Aorta (tissue), 5 donors: ENCODE results near the gene ALDH1L1. TPM values are rescaled to one million over a fixed set of nuclear protein-coding genes. Genes with fewer than 3 reads are reported as not detected.

Source experiments
- ATAC-seq: fragments of 200-7000 bp; cut with Tn5 transposase; one replicate; pipeline ENCODE4 v1.9.1; 2022; ENCODE audit warnings: moderate library complexity; ENCODE audit not compliant: low FRiP score
- DNase-seq, 2 donors: peaks; one replicate each; pipeline ENCODE4 v3.0.0-alpha.2; 2020
- H3K27ac ChIP-seq, 2 donors: one replicate each; pipeline ENCODE4 v1.5.1; 2013; ENCODE audit warnings: low read length in 2 of 2, mild to moderate bottlenecking in 2 of 2, moderate library complexity in 2 of 2, control low read depth in 1 of 2, inconsistent platforms in 1 of 2, low read depth in 1 of 2
- H3K27me3 ChIP-seq, 2 donors: one replicate each; pipeline ENCODE4 v1.6.1; 2013; ENCODE audit warnings: control low read depth in 1 of 2, low read length in 1 of 2, mild to moderate bottlenecking in 1 of 2, moderate library complexity in 1 of 2; ENCODE audit not compliant: insufficient read depth in 2 of 2, control insufficient read depth in 1 of 2
- H3K36me3 ChIP-seq, 2 donors: one replicate each; pipeline ENCODE4 v1.6.1; 2013; ENCODE audit warnings: control low read depth in 1 of 2, low read length in 1 of 2, mild to moderate bottlenecking in 1 of 2; ENCODE audit not compliant: insufficient read depth in 2 of 2, control insufficient read depth in 1 of 2
- H3K4me1 ChIP-seq, 2 donors: one replicate each; pipeline ENCODE4 v1.6.1; 2013; ENCODE audit warnings: low read length in 2 of 2, control low read depth in 1 of 2, mild to moderate bottlenecking in 1 of 2, moderate library complexity in 1 of 2; ENCODE audit not compliant: insufficient read depth in 2 of 2, control insufficient read depth in 1 of 2
- H3K4me3 ChIP-seq, 2 donors: one replicate each; pipeline ENCODE4 v1.5.1; 2013; ENCODE audit warnings: low read length in 2 of 2, control low read depth in 1 of 2, mild to moderate bottlenecking in 1 of 2
- H3K9me3 ChIP-seq: one replicate; pipeline ENCODE4 v1.6.1; 2013; ENCODE audit warnings: mild to moderate bottlenecking, low read length; ENCODE audit not compliant: control insufficient read depth
- WGBS, 2 donors: extraction: QIAGEN DNeasy Blood & Tissue Kit; methylation state at CpG; one replicate each; pipeline ENCODE4 v1.1.7; 2013; 5-methylcytosine and 5-hydroxymethylcytosine counted together
- intact Hi-C, 2 donors: fragments of 100-400 bp; cut with DNase I; formaldehyde crosslinking; loops; one replicate each; pipeline versions ENCODE4 v1.14.2 to v1.15.0; 2022
- polyA plus RNA-seq, 2 donors: library from polyadenylated mRNA; stranded (reverse); fragments of 200-250 nt; gene quantifications; one replicate each; pipeline ENCODE4 v1.2.3, GENCODE V29; 2013
- total RNA-seq, 2 donors: library from RNA; stranded (reverse); fragmentation: NEBNext Ultra II Directional; extraction: Animal tissue kit (Norgen Biotek cat#: 25700); gene quantifications; one replicate each; pipeline ENCODE4 v1.2.1, GENCODE V29; 2021
- donor health status: healthy with polysubstance abuse.
- donor health status: Bipolar disorder and iron deficiency.
- donor health status: DM: no; HTN: no; CAD: no.
- donor health status: DM: no; HTN: no; CAD: no.
- donor health status: DM: yes; HTN: yes; CAD: no.

ALDH1L1 gene
- total and polyA plus RNA-seq, 4 donors = 10.9 to 91.2 (median 22.8) TPM

DNA sequence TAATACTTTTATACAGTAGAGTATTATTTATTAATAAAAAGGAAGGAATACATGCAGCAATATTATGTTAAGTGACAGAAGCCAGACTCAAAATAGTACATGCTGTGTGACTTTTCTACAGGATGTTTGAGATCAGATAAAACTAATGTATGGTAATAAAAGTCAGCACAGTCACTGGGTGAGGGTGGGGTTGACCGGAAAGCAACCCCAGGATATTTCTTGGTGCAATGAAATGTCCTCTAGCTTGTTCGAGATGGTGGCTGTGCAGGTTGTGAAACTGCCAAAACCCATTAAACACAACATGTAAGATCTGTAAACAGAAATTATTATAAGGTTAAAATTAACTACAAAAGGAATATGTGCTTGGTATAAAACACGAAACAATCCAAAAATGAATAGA is 20.8 kb upstream of the ALDH1L1 start:
- no peaks in the 10 kb centered on the region for H3K36me3 ChIP-seq
- no peak overlapping the region for H3K4me3 ChIP-seq
- intact Hi-C loops = loop anchor here in 1 of 2 donors (10.0 kb wide), 1 partner anchor 206 kb away; no protein-coding TSS in a partner anchor
- WGBS, 2 donors = 82 to 85% methylated on average over 3 of the region's 3 CpGs
- H3K9me3 ChIP-seq = no peaks in the 10 kb centered on the region
- H3K4me1 ChIP-seq = peaks cover 0 to 8% of the 10 kb centered on the region in 2 donors
- no peaks in the 10 kb centered on the region for H3K27me3 ChIP-seq
- H3K27ac ChIP-seq = no peak overlapping the region
- no peak for DNase-seq
- no peak for ATAC-seq

DNA sequence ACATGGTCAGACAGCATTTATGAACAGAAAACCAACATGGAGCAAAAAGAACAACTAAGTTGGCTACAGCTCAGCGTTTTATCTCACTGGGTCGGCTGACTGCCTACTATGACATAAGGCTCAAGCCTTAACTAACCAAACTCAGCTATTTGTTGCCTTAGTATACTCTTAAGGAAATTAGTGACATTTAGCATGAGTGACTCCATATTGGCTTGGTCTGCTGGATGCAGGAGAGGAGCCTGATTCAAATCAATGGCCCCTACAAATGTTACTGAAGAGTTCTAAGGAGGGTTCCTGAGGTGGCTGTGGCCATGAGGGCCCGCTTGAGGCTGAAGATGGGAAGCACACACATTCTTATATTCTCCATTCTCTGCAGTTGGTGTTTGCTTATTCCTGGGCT is 20.1 kb upstream of the ALDH1L1 start:
- Histone ChIP-seq H3K27me3 (no peaks in the 10 kb centered on the region), H3K27ac (no peak overlapping the region), H3K4me1 (peaks cover 0 to 2% of the 10 kb centered on the region in 2 donors), H3K9me3 (no peaks in the 10 kb centered on the region), H3K4me3 (no peak overlapping the region), H3K36me3 (no peaks in the 10 kb centered on the region)
- ATAC-seq = no peak
- intact Hi-C loops = loop anchor here in 1 of 2 donors (10.0 kb wide), 1 partner anchor 206 kb away; no protein-coding TSS in a partner anchor
- no peak for DNase-seq
- 34 to 38% methylated on average over 3 of the region's 3 CpGs for WGBS, 2 donors

DNA sequence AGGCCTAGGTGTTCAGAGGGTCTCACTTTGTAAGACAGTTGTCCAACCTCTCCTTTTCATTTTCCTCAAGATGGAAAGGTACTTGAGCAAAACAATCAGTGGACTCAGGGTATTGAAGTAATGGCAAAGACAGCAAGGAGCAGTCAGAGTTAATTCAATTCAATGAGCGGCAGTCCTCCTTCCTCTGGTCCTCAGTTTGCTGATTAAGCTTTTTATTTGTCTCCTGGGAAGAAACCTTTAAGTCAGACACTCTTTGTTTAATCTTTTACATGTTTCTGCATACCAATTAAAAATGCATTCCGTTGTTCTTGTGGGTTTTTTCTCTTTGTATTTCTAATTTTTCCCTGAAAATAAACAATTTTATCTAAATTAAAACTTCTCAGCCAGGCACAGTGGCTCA is 18.9 kb upstream of the ALDH1L1 start:
- intact Hi-C loops = loop anchor here (5.0 kb wide), 2 partner anchors 62 to 188 kb away; no protein-coding TSS in a partner anchor
- Histone ChIP-seq H3K4me3 (no peak overlapping the region), H3K9me3 (no peaks in the 10 kb centered on the region), H3K27me3 (no peaks in the 10 kb centered on the region), H3K4me1 (no peaks in the 10 kb centered on the region), H3K27ac (no peak overlapping the region), H3K36me3 (no peaks in the 10 kb centered on the region)
- no peak for DNase-seq
- ATAC-seq = no peak
- 90 to 94% methylated on average over 2 of the region's 2 CpGs for WGBS, 2 donors

DNA sequence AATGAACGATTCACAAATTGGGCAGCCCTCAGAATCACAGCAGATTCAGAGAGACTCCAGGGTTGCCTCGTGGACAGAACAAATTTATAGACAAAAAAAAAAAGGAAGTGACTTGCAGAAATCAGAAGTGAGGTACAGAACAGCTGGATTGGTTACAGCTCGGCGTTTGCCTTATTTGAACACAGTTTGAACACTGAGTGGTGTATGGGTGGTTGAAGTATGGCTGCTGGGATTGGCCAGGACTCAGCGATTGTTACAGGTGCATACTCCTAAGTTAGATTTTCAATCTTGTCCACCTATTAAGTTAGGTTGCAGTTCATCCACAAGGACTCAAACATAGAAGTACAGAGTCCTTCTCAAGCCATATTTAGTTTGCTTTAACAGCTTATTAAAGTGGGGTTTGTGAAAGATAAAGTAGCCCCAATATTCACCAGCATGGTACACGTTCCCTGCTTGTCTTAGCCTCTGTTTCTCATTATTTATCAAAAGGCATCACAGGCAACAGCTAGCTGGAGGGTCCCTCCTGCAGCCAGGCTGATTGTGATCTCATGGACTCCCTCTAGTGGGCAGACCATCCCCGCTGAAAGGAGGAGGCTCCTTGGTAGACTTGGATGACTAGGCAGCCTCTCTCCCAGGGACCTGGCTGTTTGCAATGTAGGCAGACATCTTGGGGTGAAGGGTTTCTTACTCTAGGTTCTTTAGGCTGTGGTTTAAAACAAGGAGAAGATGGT is 17.6 kb upstream of the ALDH1L1 start:
- peak; percentile 89 for ATAC-seq
- intact Hi-C loops = loop anchor here (5.0 kb wide), 2 partner anchors 61 to 189 kb away; no protein-coding TSS in a partner anchor
- H3K4me1 ChIP-seq = no peaks in the 10 kb centered on the region
- no peaks in the 10 kb centered on the region for H3K9me3 ChIP-seq
- peak; percentile 79 to 88 for DNase-seq
- no peaks in the 10 kb centered on the region for H3K27me3 ChIP-seq
- H3K36me3 ChIP-seq = no peaks in the 10 kb centered on the region
- no peak overlapping the region for H3K4me3 ChIP-seq
- no peak overlapping the region for H3K27ac ChIP-seq
- WGBS, 2 donors = 33 to 47% methylated on average over 7 of the region's 7 CpGs

DNA sequence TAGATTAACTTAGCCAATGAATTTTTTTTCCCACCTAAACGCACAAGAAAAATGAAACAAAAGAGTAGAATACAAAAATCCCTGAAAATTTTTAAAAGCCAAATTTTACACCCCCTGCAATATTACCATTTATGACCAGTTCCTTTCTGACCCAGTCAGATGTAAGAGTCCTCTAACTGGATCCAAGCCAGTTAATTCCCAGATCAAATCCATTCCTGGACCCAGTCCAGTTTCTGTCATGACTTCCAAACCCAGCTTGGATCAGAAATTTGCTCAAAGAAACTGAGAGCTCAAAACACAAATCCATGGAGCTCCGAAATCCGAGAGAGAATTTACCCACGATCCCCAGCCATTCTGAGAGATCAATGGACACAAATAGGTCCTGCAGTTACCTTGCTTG is 17.0 kb upstream of the ALDH1L1 start:
- H3K4me1 ChIP-seq = no peaks in the 10 kb centered on the region
- no peaks in the 10 kb centered on the region for H3K27me3 ChIP-seq
- DNase-seq (no peak), ATAC-seq (no peak)
- H3K4me3 ChIP-seq = no peak overlapping the region
- intact Hi-C loops = loop anchor here (5.0 kb wide), 2 partner anchors 60 to 190 kb away; no protein-coding TSS in a partner anchor
- no peaks in the 10 kb centered on the region for H3K9me3 ChIP-seq
- WGBS, 2 donors = 90 to 96% methylated on average over 4 of the region's 4 CpGs
- no peaks in the 10 kb centered on the region for H3K36me3 ChIP-seq
- no peak overlapping the region for H3K27ac ChIP-seq

DNA sequence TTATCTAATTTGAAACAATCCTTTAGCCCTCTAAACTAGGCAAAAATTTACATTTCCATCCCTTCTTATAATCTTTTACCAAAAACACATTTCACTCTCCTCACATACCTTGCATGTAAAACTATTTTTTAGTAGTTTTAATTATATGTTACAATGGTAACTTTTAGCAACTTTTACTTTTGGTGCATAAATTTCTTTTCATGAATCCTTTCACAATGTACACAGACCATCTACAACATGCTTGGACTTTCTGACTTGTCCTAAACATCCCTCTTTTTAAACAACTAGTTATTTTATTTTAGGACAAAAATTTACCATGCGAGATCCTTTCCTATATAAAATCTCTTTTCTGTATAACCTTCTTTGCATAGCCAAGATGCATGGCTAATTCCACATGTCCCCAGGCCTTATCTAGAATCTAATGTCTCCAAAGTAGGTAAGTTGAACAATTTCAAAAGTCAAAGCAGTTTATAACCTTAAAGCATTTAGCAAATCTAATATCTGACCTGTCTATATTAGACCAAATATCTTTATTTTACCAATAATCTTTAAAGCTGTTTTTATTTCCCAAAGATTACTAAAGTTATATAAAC is 14.4 kb upstream of the ALDH1L1 start:
- intact Hi-C loops = loop anchor here (5.0 kb wide), 2 partner anchors 58 to 192 kb away; no protein-coding TSS in a partner anchor
- ATAC-seq (no peak), DNase-seq (no peak)
- no peaks in the 10 kb centered on the region for H3K36me3 ChIP-seq
- no peaks in the 10 kb centered on the region for H3K27me3 ChIP-seq
- no peak overlapping the region for H3K27ac ChIP-seq
- 80 to 90% methylated on average over 1 of the region's 1 CpG for WGBS, 2 donors
- H3K9me3 ChIP-seq = no peaks in the 10 kb centered on the region
- no peak overlapping the region for H3K4me3 ChIP-seq
- H3K4me1 ChIP-seq = no peaks in the 10 kb centered on the region

DNA sequence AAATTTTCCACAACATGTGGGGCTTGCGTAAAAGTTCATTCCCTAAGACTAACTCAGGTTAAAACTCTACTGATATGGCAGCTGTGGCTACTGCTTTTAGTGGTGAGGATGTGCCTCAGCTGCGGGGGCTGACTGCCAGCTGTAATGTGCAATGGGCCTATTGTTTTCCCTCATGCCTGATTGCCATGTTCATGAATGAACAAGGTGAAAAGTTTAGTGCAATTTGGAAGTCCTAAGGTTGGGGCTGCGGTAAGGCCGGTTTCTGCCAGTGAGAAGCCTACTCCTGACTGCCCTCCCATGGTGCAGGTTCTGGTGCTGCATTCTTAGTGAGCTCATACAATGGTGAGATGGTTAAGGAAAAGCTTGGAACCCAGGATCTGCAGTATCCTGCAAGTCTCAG is 10.9 kb upstream of the ALDH1L1 start:
- Histone ChIP-seq H3K4me1 (no peaks in the 10 kb centered on the region), H3K27ac (no peak overlapping the region), H3K9me3 (no peaks in the 10 kb centered on the region), H3K36me3 (no peaks in the 10 kb centered on the region), H3K4me3 (no peak overlapping the region), H3K27me3 (no peaks in the 10 kb centered on the region)
- no peak for DNase-seq
- no peak for ATAC-seq
- intact Hi-C loops = no loop called here
- 96 to 99% methylated on average over 4 of the region's 4 CpGs for WGBS, 2 donors

DNA sequence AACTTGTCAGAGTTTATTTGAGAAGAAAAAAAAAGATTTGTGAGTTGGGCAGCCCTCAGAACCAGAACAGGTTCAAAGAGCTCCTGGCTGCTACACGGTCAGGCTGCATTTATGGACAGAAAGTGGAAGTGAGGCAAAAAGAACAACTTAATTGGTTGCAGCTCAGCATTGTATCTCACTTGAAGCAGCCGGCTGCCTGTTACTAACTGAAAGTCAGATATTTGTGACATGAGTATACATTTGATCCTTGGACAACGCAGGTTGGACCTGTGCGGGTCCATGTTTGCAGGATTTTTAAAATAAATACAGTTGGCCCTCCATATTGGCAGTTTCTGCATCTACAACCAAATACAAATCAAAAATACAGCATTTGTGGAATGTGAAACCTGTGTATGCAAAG is 7.5 kb upstream of the ALDH1L1 start:
- WGBS, 2 donors = 90 to 92% methylated on average over 4 of the region's 4 CpGs
- Histone ChIP-seq H3K9me3 (no peaks in the 10 kb centered on the region), H3K4me1 (no peaks in the 10 kb centered on the region), H3K27me3 (no peaks in the 10 kb centered on the region), H3K27ac (no peak overlapping the region), H3K4me3 (no peak overlapping the region), H3K36me3 (no peaks in the 10 kb centered on the region)
- ATAC-seq (no peak), DNase-seq (no peak)
- intact Hi-C loops = no loop called here

DNA sequence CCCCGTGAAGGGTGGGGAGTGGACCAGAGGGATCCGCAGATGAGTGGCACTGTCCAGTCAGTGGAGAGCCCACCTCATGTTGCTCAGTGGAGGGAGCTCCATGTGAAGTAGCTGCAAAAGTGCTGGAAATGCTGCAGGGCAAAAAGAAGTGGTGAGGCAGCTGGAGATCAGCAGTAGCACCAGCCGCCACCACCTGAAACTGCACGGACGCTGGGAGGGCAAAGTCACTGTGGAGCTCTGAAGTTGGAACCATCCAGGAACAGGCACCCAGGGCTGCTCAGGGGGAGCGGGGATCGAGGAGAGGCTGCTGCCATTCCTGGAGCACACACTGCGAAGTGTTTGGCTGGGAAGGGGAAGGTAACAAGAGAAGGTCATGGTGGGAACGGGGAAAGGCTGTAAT is 6.4 kb upstream of the ALDH1L1 start:
- ATAC-seq = no peak
- Histone ChIP-seq H3K36me3 (no peaks in the 10 kb centered on the region), H3K4me1 (no peaks in the 10 kb centered on the region), H3K9me3 (no peaks in the 10 kb centered on the region), H3K4me3 (no peak overlapping the region), H3K27me3 (no peaks in the 10 kb centered on the region), H3K27ac (no peak overlapping the region)
- DNase-seq = no peak
- intact Hi-C loops = no loop called here
- 93 to 95% methylated on average over 9 of the region's 9 CpGs for WGBS, 2 donors
